Measurements from ENCODE around the gene MYO19. TPM values are rescaled to one million over a fixed set of nuclear protein-coding genes. Genes with fewer than 3 reads are reported as not detected.

The MYO19 gene
- total RNA-seq: 50.1 and 52.8 TPM in 2 replicates

GRCh38 chr17:36534840-36535668 is at the start of gene MYO19, which contains the start of gene PIGW:
Gene MYO19, minus strand, starts transcription at chr17:36534868. Its CDS starts 2,330 bp downstream, at chr17:36532538.
Gene PIGW, plus strand, starts transcription at chr17:36534987. Its CDS starts 2,115 bp downstream, at chr17:36537102.
- TF ChIP-seq CTCF (IDR thresholded peaks at IDR 0.05; ENCODE audit: insufficient read depth, low read depth, low read length): no peak
- peak within 1 kb of the TSS; percentile 97 for H3K4me3 ChIP-seq (ENCODE audit: low read depth, low read length)
- peak; percentile 88 for DNase-seq (ENCODE audit: low read depth)

- TF ChIP-seq CTCF (IDR thresholded peaks at IDR 0.05; ENCODE audit: insufficient read depth, low read depth, low read length): no peak
- no peak for DNase-seq (ENCODE audit: low read depth)
- no peak overlapping the region for H3K4me3 ChIP-seq (ENCODE audit: low read depth, low read length)
These were observed 49.1 kb upstream of the MYO19 start for GRCh38 chr17:36583787-36584186.

- no peak overlapping the region for H3K4me3 ChIP-seq (ENCODE audit: low read depth, low read length)
- DNase-seq (ENCODE audit: low read depth): peak; percentile 11
- no peak for TF ChIP-seq CTCF (IDR thresholded peaks at IDR 0.05; ENCODE audit: insufficient read depth, low read depth, low read length)
These were observed 44.0 kb upstream of the MYO19 start for GRCh38 chr17:36578671-36579070.

GRCh38 chr17:36576793-36577192 is 42.1 kb upstream of the MYO19 start:
- TF ChIP-seq CTCF (IDR thresholded peaks at IDR 0.05; ENCODE audit: insufficient read depth, low read depth, low read length): no peak
- H3K4me3 ChIP-seq (ENCODE audit: low read depth, low read length): no peak overlapping the region
- no peak for DNase-seq (ENCODE audit: low read depth)

- TF ChIP-seq CTCF (IDR thresholded peaks at IDR 0.05; ENCODE audit: insufficient read depth, low read depth, low read length): no peak
- no peak overlapping the region for H3K4me3 ChIP-seq (ENCODE audit: low read depth, low read length)
- DNase-seq (ENCODE audit: low read depth): no peak
These were observed 40.4 kb upstream of the MYO19 start for GRCh38 chr17:36575028-36575427.

GRCh38 chr17:36566081-36566480 is 31.4 kb upstream of the MYO19 start:
- DNase-seq (ENCODE audit: low read depth): no peak
- TF ChIP-seq CTCF (IDR thresholded peaks at IDR 0.05; ENCODE audit: insufficient read depth, low read depth, low read length): no peak
- no peak overlapping the region for H3K4me3 ChIP-seq (ENCODE audit: low read depth, low read length)
